PFSK-1 (cell line): ENCODE measurements around the gene ARHGAP30.

Experiments
- FOXP2 ChIP-seq: optimal IDR thresholded peaks from 2 replicates; pipeline ENCODE3; 2011; ENCODE audit warnings: borderline replicate concordance, control low read depth, inconsistent platforms; ENCODE audit not compliant: insufficient read depth; ENCODE audit errors: extremely low read length, extremely low read depth
- POLR2AphosphoS5 ChIP-seq: IDR thresholded peaks from 2 replicates; pipeline ENCODE4 v1.6.1; 2012; ENCODE audit warnings: low read depth, mild to moderate bottlenecking, control low read depth, low read length, moderate library complexity
- SIN3A ChIP-seq: IDR thresholded peaks from 2 replicates; pipeline ENCODE4 v1.6.1; 2012; ENCODE audit warnings: mild to moderate bottlenecking, low read length, moderate library complexity, borderline replicate concordance; ENCODE audit not compliant: insufficient read depth
- TF ChIP-seq, protein P1 (sequence below), 2 experiments: IDR thresholded peaks; 2 replicates each; pipeline versions ENCODE4 v1.6.1 to v1.8.0; 2011 to 2012; ENCODE audit warnings: low read depth in 2 of 2, low read length in 2 of 2, control low read depth in 1 of 2, inconsistent platforms in 1 of 2, mild to moderate bottlenecking in 1 of 2, moderate library complexity in 1 of 2; ENCODE audit not compliant: insufficient read depth in 1 of 2

DNA sequence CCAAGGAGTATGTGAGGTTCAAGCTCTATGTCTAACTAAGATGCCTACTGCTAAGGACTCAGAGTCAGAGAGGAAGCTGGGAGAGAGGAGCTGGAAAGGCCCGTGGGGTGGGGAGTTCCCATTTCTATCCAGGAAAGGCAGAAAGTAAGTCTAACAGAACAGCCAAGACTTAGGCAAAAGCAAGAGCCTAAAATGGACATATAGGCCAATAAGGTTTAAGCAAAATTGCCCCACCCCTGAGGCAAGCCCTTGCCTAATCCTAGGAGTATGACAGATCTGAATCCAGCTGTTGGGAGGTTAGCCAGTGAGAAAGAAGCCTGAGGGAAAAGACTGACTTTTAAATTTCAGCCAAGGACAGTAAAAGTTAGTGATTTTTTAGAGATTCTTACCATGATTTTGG, 26.8 kb upstream of the ARHGAP30 start:
- TF ChIP-seq, protein P1, sequence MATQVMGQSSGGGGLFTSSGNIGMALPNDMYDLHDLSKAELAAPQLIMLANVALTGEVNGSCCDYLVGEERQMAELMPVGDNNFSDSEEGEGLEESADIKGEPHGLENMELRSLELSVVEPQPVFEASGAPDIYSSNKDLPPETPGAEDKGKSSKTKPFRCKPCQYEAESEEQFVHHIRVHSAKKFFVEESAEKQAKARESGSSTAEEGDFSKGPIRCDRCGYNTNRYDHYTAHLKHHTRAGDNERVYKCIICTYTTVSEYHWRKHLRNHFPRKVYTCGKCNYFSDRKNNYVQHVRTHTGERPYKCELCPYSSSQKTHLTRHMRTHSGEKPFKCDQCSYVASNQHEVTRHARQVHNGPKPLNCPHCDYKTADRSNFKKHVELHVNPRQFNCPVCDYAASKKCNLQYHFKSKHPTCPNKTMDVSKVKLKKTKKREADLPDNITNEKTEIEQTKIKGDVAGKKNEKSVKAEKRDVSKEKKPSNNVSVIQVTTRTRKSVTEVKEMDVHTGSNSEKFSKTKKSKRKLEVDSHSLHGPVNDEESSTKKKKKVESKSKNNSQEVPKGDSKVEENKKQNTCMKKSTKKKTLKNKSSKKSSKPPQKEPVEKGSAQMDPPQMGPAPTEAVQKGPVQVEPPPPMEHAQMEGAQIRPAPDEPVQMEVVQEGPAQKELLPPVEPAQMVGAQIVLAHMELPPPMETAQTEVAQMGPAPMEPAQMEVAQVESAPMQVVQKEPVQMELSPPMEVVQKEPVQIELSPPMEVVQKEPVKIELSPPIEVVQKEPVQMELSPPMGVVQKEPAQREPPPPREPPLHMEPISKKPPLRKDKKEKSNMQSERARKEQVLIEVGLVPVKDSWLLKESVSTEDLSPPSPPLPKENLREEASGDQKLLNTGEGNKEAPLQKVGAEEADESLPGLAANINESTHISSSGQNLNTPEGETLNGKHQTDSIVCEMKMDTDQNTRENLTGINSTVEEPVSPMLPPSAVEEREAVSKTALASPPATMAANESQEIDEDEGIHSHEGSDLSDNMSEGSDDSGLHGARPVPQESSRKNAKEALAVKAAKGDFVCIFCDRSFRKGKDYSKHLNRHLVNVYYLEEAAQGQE (IDR thresholded peaks at IDR 0.05; ENCODE audit: insufficient read depth in 1 of 2, low read depth in 2 of 2, low read length in 2 of 2), result no peak
- no peak for TF ChIP-seq FOXP2
- TF ChIP-seq POLR2AphosphoS5, result no peak
- no peak for TF ChIP-seq SIN3A
